NCI-H524 (cell line): ENCODE results near the gene NLRP7.
"Not testable (repeated sequence)": the region's sequence is repeated elsewhere in the genome, so short reads cannot be mapped to it uniquely, and the experiment has no call there.

Experiments used
- DNase-seq, 2 experiments: peaks; one replicate each; lab custom pipeline; 2025; lab: John Stamatoyannopoulos, UW

Gene NLRP7

DNA sequence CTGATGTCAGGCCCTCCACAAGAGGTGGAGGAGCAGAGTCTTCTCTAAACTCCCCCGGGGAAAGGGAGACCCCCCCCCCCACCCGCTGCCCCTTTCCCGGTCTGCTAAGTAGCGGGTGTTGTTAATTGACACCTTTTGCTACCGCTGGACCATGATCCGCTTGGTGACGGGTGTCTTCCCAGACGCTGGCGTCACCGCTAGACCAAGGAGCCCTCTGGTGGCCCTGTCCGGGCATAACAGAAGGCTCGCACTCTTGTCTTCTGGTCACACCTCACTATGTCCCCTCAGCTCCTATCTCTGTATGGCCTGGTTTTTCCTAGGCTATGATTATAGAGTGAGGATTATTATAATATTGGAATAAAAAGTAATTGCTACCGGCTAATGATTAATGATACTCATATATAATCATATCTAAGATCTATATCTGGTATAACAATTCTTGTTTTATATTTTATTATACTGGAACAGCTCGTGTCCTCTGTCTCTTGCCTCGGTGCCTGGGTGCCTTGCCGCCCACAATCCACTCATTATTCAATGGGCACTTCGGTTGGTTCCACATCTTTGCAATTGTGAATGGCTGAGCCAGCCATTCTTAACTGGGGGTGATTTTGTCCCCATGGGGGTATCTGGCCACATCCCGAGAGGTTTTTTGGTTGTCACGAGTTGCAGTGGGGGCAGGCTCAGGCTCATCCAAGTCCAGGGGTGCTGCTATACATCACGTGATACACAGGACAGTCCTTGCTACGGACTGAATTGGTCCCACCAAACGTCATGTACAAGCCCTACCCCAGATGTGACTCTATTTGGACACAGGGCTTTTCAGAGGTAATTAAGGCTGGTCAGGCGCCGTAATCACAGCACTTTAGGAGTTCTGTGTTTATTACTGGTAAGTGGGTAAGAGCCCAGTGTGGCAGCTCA, 27.4 kb downstream of the NLRP7 start:
- not testable (repeated sequence) for DNase-seq

DNA sequence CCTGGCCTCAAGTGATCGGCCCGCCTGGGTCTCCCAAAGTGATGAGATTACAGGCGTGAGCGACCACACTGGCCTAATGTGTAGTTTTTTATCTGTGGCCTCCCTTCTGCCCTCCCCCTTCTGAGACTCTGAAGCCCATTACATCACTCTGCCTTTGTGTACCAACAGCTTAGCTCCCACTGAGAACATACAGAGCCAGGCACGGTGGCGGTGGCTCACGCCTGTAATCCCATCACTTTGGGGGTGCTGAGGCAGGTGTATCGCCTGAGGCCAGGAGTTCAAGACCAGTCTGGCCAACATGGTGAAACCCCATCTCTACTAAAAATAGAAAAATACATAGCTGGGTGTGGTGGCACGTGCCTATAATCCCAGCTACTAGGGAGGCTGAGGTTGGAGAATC, 28.8 kb downstream of the NLRP7 start:
- no peak for DNase-seq

DNA sequence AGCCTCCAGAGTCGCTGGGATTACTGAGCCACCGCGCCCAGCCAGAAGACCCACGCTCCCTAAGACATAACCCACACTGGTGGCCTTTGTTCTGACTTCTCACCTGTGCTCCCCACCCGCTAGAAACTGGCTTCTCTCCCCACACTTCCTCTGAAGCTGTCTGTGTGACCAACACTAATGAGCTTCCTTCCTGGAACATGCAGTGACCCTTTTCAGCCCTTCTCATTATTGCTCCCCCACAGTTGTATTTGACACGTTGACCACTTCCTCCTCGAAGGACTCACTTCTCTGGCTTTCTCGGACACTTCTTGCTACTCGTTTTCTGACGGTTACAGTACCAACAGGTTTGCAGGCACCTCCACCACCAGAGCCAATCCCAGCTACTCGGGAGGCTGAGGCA, 30.5 kb downstream of the NLRP7 start:
- DNase-seq = no peak

DNA sequence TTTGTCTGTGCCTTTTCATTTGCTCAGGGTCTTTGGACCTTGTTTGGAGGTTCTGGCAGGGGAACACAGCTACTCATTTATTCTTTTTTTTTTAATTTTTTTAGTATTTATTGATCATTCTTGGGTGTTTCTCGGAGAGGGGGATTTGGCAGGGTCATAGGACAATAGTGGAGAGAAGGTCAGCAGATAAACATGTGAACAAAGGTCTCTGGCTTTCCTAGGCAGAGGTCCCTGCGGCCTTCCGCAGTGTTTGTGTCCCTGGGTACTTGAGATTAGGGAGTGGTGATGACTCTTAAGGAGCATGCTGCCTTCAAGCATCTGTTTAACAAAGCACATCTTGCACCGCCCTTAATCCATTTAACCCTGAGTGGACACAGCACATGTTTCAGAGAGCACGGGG, 39.4 kb downstream of the NLRP7 start:
- DNase-seq = not testable (repeated sequence)

DNA sequence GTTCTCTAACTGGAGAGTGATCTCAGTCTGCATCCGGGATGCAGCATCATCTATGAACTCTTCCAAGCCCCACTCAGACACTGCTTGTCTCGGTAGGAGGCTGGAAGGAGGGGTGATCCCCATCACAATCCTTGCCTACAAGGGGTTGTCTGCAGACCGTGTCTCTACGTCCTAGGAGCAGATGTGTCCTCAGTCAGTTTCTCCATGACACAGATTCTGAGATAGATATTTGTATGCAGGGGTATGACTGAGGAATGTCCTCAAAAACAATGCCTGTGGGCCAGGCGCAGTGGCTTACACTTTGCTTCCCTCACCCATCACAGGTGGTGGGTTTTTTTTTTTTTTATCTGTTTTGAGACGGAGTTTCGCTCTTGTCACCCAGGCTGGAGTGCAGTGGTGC, 40.5 kb downstream of the NLRP7 start:
- DNase-seq = no peak

DNA sequence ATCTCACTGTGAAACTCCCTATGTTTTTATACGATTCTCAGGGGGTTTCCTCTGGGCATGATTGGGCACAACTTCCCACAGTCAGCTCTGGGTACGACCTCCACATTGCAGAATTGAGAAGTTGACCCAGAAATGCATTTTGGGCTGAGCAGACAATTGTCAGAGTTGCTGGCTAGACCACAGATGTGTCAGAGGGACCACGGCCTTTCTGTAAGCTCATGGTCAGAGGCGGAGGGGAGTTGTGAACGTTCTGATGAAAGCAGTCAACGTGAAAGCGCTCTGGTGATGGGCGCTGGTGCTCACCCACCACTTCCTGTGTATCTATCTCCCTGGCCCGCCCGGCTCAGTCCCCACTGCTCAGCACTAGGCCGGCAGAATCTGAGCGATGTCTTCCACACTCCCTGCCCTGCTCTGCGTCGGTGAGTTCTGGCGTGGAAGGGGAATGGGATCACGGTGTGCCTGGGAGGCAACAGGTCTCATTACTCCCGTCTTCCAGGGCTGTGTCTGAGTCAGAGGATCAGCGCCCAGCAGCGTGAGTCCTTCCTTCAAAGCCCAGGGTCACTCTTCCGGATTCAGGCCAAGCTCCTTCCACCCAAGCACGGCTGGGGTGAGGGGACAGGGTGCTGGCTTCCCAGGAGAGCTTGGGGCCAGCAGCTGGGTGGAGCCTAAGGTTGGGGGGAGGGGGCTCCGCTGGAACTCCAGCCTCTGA, 41.4 kb downstream of the NLRP7 start, which contains the start of gene NCR1:
Gene NCR1, plus strand, starts transcription at position 346 of the 709 bp plus-strand sequence. Its CDS starts 40 bp downstream, at position 386.
- DNase-seq = no peak

DNA sequence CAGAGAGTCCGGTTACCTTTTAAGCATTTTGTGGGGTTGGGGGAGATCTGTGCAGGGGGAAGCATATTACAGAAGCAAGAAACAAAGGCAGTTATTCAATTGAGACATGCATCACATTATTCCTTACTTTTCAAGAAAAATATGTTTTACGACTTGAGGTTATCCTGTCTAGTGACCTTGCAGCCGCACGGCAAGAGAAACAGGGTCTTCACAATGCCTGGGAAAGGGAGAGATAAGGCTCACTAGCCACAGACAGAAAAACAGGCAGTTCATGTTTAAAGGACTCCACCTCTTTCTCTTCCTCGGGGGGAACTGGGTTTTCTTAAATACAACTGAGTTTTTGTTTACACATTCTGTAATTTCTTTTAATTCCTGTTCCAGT, 41.9 kb downstream of the NLRP7 start:
- no peak for DNase-seq

DNA sequence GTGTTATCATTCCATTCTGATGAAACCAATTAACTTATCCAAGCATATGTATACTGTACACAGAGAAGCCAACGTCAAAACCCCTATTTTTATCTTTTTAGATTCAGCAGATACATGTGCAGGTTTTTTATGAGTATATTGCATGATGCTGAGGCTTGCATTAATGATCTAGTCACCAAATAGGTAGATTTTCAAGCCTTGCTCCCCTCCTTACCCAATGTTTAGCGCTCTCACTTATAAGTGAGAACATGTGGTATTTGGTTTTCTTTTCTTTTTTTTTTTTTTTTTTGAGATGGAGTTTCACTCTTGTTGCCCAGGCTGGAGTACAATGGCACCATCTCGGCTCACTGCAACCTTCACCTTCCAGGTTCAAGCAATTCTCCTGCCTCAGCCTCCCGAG, 43.1 kb downstream of the NLRP7 start:
- DNase-seq = not testable (repeated sequence)

DNA sequence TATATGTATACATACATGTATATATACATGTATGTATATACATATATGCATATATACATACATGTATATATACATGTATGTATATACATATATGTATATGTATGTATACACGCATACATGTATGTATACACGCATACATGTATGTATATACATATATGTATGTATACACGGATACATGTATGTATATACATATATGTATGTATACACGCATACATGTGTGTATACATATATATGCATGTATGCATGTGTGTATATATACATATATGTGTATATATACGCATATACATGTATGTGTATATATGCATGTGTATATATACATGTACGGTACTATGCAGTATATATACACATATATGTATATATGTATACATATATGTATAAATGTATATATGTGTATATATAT, 44.0 kb downstream of the NLRP7 start:
- DNase-seq = no peak

DNA sequence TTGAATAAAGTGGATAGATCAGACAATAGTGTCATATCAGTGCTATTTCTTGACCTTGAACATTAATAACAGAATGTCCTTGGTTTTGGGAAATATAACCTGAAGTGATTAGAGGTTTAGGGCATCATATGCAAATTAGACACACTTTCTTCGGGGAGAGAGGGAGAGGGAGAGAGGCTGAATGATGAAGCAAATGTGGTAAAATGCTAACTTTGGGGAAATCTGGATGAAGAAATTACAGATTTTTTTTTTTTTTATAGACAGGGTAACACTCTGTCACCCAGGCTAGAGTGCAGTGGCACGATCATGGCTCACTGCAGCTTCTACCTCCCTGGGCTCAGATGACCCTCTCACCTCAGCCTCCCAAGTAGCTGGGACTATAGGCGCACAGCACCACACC, 45.3 kb downstream of the NLRP7 start:
- no peak for DNase-seq

DNA sequence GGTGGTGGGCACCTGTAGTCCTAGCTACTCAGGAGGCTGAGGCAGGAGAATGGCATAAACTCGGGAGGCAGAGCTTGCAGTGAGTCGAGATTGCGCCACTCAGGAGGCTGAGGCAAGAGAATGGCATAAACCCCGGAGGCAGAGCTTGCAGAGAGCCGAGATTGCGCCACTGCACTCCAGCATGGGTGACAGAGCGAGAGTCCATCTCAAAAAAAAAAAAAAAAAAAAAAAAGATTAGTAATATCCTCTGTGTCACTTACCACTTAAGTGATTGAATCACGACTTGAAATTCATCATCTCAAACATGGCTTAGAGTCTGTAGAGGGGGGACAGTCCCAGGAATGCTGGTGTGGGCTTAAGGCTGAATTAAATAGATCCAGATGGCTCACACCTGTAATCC, 46.2 kb downstream of the NLRP7 start:
- not testable (repeated sequence) for DNase-seq

DNA sequence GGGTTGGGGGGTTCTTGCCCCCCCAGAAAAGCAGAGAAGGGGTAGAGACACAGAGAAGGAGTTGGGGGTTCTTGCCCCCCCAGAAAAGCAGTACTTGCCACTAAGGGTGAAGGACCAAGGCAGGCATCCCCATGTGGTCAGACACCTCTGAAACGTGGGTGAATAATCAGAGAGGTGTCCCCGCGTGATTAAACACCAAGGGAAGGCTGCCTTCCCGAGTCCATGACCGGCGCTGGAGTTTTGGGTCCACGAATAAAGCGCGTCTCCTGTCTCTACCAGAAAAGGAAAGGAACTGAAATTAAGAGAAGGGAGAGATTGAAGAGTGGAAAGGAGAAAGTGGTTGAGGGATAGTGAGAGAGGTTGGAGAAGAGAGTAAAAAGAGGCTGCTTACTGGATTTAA, 47.7 kb downstream of the NLRP7 start:
- DNase-seq = not testable (repeated sequence)

DNA sequence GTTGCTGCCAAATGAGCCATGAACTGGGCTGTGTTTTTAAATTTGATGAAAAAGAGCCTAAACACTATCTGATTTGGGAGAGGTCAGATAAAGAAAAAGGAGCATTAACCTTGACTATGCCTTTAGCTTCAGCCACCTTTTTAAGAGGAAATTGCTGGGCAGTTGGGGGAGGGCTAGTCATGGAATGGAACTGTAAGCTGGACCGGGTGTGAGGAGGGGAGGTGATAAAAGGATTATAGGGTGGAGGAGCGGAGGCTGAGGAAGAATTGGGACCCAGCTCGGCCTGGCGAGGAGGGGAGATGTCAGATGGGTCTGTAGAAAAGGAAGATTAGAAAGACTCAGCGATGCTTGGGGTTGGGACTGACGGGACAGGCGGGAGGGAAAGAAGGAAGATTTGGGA, 48.6 kb downstream of the NLRP7 start:
- not testable (repeated sequence) for DNase-seq

DNA sequence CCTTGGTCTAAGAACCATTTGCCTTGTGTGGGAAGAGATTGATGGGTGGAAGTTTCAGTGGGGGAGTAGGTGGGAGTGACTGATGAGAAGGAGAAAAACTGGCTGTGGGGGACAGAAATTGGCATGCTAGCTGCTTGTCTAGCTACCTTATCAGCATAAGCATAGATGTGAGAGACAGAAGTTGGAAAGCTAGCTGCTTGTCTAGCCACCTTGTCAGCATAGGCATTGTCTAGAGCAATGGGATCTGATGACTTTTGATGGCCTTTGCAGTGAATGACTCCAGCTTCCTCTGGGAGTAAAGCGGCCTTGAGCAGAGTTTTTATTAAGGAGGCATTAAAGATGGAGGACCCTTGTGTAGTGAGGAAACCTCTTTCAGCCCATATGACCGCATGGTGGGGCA, 51.3 kb downstream of the NLRP7 start:
- DNase-seq = no peak

DNA sequence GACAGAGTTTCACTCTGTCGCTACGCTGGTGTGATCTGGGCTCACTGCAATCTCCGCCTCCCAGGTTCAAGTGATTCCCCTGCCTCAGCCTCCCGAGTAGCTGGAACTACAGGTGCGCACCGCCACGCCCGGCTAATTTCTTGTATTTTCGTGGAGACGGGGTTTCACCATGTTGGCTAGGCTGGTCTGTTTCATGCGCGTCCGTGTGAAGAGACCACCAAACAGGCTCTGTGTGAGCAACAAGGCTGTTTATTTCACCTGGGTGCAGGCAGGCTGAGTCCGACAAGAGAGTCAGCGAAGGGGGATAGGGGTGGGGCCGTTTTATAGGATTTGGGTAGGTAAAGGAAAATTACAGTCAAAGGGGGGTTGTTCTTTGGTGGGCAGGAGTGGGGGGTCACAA, 53.2 kb downstream of the NLRP7 start:
- DNase-seq = not testable (repeated sequence)

DNA sequence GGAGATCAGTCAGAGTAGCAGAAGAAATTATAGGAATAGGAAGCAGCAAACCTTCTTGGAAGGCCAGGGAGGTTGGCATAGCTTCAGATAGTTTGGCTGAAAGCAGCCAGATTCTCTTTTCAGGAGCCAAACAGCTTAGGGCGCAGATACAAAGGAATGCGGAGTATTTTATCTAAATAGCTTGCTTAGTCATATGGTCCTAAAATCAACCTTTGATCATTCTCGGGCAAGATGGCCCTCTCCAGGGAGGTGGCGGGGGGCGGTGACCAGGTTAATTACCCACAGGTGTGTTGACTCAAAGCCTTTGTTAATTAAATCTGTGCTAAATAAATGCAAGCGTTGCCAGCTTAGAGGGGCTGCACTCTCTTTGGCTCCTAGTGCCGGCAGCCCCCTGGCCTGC, 53.9 kb downstream of the NLRP7 start:
- no peak for DNase-seq

DNA sequence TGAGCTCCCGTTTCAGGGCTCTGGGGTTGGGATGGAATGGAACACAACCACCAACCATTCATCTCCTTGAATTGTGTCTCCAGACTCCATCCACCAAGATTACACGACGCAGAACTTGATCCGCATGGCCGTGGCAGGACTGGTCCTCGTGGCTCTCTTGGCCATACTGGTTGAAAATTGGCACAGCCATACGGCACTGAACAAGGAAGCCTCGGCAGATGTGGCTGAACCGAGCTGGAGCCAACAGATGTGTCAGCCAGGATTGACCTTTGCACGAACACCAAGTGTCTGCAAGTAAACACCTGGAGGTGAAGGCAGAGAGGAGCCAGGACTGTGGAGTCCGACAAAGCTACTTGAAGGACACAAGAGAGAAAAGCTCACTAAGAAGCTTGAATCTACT, 57.8 kb downstream of the NLRP7 start:
- no peak for DNase-seq

DNA sequence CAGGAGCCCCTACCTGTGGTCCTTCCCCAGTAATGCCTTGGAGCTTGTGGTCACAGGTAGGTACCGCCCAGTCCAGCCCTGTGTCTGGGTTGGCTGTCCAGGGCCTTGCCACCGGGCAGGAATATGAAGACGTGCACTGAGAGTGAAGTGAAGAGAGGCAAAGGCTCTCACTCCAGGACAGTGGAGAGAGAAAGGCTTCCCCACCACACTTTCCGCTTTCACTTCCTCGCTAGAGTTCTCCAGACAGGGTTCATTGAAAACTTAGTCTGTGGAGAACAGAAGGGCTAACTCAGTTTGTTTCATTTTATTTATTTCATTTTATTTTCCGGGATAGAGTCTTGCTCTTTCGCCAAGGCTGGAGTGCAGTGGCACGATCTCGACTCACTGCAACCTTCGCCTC, 59.1 kb downstream of the NLRP7 start:
- DNase-seq = no peak

DNA sequence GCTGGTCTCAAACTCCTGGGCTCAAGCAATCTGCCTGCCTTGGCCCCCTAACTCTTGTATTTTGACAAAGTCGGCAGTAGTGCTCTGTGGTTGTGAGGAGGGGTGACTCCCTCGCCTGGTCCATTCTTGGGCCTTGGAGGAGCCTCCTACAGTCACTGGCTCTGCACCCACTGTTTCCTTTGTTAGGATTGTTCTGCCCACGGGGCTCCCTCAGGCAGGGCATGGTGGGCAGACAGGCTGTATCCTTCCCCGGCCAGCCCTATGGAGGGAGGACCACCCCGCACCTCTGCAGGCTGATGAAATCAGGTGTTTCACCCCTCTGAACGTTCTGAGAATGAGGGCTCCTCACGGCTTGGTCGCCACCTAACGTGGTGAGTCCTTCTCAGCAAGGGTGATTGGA, 64.1 kb downstream of the NLRP7 start:
- DNase-seq = no peak

DNA sequence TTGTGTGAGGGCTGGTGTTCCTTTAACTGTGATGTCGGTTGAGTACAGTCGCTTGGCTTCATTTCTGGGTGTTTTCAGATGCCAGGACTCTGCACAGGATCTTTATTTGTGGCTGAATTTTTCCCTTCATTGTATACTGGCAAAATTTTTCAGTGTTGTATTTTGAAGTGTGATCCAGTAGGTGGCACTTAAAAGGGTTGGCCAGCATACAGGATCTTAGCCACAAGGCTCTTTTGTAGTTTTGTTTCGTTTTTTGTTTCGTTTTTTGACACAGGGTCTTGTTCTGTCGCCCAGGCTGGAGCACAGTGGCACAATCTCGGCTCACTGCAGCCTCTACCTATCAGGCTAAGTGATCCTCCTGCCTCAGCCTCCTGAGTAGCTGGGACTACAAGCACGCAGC, 64.6 kb downstream of the NLRP7 start:
- DNase-seq = no peak

DNA sequence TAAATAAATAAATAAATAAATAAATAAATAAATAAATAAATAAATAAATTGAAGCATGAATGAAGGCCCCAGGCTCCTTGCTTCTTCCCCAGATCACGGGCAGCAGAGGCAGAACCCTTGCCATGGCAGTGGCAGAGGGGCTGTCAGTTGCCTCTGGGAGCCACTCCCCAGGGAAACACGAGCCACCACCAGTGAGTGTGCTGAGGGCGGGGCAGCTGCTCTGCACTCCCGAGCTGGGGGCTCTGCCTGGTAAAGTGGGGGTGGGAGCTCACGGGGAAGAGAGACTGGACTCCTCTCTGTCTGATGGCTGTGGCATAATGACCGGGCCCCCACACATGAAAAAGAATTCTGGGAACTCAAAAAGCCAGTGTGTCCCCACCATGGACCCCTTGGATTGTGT, 65.4 kb downstream of the NLRP7 start:
- no peak for DNase-seq

DNA sequence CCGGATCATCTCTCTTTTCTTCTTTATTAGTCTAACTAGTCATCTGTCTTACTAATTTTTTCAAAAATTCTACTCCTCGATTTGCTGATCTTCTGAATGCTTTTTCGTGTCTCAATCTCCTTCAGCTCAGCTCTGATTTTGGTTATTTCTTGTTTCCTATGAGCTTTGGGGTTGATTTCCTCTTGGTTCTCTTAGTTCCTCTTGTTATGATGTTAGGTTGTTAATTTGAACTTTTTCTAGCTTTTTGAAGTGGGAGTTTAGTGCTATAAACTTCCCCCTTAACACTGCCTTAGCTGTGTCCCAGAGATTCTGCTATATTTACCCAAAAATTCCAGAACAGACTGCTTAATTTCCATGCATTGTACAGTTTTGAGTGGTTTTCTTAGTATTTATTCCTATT, 69.9 kb downstream of the NLRP7 start:
- no peak for DNase-seq

DNA sequence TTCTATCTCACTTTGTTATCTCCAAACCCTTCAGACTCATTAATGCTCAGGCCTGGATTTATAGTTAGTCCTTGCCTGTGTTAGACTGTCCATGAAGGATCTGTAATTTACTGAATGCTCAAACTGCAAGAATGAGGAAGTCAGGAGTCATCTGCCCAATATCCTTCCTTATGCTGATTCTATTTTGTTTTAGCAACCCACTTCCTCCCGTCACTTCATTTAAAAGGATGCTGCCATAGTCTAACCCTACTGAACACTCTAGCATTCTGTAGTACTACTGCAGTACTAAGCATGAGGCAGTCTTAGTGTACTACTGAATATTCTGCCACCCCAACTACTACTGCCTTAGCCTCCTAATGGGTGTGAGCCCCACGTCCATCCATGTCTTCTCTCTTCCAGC, 71.8 kb downstream of the NLRP7 start:
- DNase-seq = no peak
